GM20431 (cell line): ENCODE data around the gene SAA2.
"Not testable (repeated sequence)": the region's sequence is repeated elsewhere in the genome, so short reads cannot be mapped to it uniquely, and the experiment has no call there.

Experiments
- in situ Hi-C: fragments of 300-500 bp; cut with MseI, MboI; formaldehyde crosslinking; loops from one replicate; pipeline ENCODE4 v1.15.0; 2020; ENCODE audit warnings: low sequenced_read_pairs; ENCODE audit not compliant: unreplicated experiment

SAA2 gene

DNA sequence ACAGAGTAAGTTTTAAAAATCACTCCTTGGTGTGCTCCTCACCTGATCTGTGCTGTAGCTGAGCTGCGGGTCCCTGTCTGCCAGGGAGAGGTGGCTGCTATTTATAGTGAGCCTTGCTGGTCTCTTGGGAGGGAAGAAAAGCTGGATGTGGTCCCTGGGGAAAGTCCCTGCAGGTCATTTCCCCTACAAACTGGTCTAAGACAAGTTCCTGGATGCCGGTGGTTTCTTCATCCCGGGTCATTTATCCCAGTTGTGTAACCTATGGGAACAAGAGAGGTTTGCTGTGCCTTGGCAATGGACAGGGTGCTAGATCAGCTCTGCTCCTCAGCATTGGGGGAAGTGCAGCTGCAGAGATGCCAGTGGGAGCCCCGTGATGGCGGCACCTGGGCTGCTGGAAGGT lies at the start of gene SAA2:
Gene SAA2 (minus strand): TSS at position 108 of the 400 bp plus-strand sequence. CDS start 657 bp downstream, outside the sequence.
- in situ Hi-C loops: no loop called here

DNA sequence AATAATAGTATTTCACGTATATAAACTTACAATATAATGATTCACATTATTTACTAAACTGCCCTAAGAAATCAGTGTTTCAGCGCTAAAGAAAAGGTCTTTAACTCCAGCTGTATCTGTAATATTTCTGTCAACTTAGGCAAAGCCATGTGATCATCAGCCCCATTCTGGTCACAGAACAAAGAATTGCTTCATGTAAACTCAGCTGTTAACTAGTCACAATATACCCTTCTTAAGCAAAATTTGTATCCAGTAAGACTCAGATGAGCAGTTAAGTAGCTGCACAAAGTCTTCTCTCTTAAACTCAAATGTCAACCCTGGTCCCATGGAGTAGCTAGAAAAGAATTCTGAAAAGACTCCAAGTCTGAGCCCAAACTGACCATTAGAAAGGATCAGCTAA lies 46.8 kb upstream of the SAA2 start:
- in situ Hi-C loops: no loop called here

DNA sequence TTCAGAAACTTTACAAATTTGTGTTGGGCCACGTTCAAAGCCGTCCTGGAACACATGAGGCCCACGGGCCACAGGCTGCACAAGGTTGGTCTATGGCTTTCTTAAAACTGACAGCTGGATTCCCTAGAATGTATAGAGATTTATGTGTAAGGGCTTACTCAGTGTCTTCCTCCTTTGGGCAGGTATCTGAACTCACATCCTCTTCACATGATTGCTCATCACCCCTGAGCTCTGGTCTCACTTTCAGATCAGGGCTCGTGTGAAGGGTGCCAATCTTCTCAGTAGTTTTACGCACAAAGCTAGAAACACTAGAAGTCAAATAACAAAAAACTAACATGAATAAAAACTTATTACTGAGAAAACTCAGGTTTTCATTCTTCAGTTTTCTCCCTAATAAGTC lies 46.4 kb upstream of the SAA2 start:
- in situ Hi-C loops: no loop called here

DNA sequence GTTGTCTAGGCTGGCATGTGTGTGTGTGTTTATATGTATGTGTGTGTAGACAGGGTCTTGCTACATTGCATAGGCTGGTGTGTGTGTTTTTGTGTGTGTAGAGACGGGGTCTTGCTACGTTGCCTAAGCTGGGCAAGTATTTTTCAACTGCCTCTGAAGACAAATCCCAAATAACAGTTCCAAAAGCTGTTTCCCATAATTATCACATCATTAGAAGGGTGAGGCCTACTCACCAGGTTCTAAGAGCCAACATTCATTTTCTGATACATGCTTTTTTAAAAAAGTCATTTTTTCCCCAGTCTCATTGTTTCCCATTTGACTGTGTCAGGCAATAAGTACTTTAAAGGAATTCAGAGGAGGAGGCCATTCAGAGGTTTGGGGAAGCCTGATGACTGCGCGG lies 40.4 kb upstream of the SAA2 start:
- in situ Hi-C loops: no loop called here

DNA sequence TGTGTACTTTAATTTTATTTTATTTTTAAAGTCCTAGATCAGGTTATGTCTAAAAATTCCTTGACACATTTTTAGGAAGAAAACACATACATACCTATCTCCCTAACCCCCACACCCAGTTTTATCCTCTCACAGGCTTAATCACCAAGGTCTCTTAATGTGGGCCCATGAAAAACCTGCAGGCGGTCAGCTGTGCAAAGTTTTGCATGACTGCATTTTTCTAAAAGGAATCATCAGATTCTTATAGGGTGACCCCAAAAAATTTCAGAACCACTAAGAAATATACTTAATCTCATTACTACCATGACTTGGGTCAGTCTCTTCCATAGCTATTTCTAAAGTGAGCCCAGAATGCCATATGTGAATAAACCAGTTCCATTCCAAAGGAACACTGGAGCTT lies 37.4 kb upstream of the SAA2 start:
- in situ Hi-C loops: no loop called here

DNA sequence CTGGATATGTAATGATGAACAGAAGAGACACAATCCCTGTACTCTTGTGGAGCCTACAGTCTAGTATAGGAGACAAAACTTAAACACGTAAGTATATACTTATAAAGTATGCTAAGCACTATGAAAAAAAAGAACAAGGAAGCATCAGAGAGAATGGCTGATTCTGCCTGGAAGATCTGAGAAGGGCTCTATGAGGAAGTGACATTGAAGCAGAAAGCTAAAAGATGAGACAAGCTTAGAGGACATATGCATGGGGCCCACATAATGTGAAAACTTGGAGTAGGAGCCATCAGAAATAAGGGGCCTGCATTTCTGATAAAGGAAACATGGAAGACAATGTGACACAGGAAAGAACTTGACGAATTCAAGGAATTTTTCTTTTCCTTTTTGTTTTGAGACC lies 34.2 kb upstream of the SAA2 start:
- in situ Hi-C loops: no loop called here

DNA sequence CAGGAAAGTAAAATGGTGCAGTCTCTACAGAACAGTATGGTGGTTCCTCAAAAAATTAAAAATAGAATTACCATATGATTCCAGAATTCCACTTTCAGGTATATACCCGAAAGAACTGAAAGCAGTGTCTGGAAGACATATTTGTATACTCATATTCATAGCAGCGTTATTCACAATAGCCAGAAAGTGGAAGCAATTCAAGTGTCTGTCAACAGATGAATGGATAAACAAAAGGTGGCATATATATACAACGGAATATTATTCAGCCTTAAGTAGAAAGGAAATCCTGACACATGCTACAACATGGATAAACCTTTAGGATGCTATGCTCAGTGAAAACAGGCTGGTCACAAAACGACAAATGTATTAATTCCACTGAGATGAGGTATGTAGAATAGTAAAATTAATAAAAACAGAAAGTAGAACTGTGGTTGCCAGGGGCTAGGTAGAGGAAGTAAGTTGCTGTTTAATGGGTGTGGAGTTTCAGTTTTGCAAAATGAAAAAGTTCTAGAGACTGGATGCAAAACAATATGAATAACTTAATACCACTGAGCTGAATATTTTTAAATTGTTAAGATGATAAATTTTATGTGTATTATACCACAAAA lies 32.1 kb upstream of the SAA2 start:
- in situ Hi-C loops: no loop called here

DNA sequence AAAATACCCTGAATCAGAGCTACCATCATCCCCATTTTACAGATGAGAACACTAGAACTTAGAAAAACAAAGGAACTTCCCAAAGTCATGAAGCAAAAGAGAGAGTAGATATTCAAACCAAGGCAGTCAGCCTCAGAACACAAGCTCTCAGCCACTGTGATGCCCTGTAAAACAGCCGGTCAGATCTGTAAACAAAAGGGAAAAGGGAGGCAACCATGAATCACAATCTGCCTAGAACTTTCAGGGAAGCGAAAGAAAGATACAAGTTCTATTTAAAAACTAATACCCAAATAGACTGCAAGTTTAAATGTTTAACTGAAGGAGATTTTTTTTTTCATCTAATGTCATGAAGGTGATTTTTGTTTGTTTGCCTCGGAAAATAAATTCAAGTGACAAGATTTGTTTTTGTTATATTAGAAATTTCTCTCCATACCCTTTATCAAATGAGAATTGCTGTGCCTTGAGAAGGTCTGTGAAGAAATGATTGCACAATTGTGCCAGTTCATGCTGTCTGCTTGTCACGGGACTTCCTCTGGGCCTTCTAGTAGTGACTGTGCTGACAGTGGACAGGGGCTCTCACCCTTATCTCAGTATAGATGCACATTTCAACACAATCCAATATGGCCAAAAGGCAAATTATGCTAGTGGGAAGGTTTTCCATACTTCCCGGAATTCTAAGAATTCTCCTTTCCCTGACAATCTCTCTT lies 29.2 kb upstream of the SAA2 start:
- in situ Hi-C loops: no loop called here

DNA sequence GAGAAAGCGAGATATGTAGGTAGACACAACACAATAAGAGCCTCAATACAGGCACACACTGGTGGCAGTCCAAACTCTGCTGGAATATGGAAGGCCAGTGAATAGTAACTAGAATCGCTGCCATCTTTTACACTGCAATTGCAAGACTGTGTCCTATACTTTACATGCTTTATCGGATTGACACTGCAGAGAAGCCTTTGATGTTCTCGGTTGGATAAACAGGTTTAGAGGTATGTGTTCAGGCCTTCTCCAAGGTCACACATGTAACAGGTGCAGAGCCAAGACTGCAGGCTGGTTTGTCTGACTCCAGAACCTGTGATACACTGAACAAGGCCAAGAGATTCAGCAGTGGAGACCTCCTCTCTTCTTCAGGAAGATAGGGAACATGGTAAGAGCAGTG lies 22.7 kb upstream of the SAA2 start:
- in situ Hi-C loops: no loop called here

DNA sequence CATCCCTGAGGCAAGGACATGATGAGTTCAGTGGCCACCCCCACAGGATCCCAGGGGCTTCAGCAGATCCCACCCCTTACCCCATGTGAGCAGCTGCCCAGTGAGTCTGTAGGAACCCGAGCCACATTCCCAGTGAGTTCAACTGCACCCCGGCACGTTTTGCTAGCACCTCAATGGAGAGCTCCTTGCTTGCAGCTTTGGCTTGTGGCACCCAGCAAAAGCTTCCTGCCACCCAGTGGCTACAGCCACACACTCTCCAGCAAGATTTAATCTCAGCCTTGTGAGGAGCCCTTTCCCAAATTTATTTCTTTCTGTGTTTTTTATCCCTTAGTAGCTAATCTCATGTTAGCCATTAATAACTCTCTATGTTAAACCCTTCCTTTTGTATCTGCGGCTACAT lies 21.6 kb upstream of the SAA2 start:
- in situ Hi-C loops: no loop called here

DNA sequence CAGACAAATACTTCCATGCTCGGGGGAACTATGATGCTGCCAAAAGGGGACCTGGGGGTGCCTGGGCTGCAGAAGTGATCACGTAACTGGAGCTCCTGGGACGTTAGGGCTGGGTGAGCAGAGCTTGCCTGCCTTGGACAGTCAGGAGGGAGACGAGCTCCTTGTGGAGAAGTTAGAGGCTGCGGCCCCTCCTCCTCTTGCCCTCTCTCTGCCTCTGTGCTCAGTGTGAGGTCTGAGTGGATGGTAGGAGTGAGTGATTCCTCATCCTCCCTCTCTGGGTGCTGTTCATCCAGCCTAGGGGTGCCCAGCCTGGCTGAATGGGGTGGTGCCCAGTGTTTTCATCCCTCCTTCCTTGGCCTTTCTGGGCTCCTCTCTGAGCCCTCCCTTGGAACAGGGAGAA lies 20.8 kb upstream of the SAA2 start:
- in situ Hi-C loops: not testable (repeated sequence)

DNA sequence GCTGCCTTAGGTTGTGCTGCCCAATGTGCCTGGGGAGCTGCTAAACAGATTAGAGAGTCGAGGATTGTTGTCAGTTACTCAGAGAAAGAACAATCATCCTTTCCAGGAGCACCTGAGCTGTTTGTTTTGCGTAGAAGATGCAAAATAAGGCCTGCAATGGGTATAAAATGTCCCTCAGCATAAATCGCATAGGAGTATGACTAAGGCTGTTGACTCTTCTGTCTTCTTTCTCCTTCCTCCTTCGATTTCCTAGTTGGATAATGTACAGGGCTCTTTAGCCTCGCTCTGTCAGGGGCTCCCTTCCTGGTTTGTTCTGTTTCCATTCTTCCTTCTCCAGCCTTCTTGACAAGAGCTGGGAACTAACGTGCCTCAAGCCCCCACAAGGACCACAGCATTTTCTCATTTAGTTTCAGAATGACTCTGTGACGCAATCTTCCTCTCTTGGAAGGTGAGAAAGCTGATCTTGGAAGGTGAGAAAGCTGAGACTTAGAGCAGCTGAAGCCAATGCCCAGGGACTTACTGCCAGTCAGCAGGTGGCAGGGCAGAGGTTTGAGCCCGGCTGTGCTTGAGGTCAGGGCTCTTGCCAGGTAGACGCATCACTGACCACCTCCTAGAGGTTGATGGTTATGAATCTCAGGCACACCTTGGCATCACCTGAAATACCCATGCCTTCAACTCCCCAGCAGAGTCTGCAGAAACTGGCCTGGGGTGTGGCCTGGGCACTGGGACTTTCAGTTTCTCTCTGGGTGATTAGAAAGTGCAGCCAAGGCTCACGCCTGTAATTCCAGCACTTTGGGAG lies 19.1 kb upstream of the SAA2 start:
- in situ Hi-C loops: not testable (repeated sequence)

DNA sequence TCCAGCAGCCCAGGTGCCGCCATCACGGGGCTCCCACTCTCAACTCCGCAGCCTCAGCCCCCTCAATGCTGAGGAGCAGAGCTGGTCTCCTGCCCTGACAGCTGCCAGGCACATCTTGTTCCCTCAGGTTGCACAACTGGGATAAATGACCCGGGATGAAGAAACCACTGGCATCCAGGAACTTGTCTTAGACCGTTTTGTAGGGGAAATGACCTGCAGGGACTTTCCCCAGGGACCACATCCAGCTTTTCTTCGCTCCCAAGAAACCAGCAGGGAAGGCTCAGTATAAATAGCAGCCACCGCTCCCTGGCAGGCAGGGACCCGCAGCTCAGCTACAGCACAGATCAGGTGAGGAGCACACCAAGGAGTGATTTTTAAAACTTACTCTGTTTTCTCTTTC lies 17.5 kb upstream of the SAA2 start, which contains the start of gene SAA1:
Gene SAA1 (plus strand): TSS at position 316 of the 400 bp plus-strand sequence. CDS start 624 bp downstream, outside the sequence.
- in situ Hi-C loops: no loop called here

DNA sequence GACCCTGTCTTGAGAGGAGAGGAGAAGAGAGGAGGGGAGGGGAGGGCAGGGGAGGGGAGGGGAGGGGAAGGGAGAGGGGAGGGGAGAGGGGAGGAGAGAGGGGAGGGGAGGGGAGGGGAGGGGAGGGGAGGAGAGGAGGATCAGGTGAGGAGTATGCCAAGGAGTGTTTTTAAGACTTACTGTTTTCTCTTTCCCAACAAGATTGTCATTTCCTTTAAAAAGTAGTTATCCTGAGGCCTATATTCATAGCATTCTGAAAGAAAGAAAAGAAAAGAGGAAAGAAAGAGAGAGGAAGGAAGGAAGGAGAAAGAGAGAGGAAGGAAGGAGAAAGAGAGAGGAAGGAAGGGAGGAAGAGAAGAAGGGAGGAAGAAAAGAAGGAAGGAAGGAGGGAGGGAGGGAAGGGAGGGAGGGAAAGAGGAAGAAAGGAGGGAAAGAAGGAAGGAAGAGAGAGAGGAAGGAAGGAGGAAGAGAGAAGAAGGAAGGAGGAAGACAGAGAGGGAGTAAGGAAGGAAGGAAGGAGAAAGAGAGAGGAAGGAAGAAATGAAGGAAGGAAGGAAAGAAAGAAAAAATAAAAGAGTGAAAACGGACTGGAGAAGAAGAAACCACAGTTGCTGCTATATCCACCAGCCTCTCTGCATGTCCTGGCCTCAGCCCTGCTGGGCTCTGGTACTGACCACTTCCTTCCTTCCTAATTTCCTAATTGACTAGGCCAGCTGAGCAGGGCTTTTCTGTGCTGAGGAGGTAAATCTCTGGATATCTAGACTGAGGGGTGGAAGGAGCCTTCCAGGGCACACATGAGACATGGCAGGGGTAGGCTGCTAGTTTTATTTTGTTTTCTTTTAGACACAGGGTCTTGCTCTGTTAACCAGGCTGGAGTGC lies 16.4 kb upstream of the SAA2 start:
- in situ Hi-C loops: no loop called here

DNA sequence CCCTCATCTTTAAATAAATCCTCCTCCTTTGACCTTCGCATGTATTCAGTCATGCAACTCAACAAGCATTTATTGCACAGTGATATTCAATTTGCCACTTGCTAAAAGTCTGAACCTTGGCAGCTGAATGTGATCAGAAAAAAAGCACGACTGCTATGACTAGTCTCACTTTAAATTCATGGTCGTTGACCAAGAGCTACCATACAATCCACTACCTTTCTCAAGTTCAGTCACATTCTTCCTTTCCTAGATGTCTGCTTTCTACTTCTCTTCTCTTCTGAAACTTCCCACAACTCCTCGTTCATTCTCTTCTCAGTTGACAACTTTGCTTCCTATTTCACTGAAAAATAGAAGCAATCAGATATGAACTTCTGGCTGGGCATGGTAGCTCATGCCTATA lies 15.6 kb upstream of the SAA2 start:
- in situ Hi-C loops: no loop called here

DNA sequence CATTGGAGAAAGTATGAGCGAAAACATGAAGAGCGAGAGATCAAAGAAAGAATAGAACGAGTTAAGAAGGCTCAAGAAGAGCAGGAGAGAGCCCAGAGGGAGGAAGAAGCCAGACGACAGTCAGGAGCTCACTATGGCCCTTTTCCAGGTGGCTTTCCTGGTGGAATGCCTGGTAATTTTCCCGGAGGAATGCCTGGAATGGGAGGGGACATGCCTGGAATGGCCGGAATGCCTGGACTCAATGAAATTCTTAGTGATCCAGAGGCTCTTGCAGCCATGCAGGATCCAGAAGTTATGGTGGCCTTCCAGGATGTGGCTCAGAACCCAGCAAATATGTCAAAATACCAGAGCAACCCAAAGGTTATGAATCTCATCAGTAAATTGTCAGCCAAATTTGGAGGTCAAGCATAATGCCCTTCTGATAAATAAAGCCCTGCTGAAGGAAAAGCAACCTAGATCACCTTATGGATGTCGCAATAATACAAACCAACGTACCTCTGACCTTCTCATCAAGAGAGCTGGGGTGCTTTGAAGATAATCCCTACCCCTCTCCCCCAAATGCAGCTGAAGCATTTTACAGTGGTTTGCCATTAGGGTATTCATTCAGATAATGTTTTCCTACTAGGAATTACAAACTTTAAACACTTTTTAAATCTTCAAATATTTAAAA lies 14.3 kb upstream of the SAA2 start:
- in situ Hi-C loops: not testable (repeated sequence)

DNA sequence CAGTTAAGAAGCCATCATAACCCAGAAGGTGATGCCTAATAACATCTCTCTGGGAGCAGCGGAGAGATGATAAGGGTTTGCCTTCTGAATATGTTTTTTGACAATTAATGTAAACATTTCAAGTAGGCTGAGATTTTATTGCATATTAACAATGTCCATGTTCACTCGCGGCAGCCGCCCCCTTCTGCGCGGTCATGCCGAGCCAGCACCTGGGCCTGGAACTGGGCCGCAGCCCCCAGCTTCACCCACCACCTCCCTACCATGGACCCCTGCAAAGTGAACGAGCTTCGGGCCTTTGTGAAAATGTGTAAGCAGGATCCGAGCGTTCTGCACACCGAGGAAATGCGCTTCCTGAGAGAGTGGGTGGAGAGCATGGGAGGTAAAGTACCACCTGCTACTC lies 13.3 kb upstream of the SAA2 start:
- in situ Hi-C loops: no loop called here

DNA sequence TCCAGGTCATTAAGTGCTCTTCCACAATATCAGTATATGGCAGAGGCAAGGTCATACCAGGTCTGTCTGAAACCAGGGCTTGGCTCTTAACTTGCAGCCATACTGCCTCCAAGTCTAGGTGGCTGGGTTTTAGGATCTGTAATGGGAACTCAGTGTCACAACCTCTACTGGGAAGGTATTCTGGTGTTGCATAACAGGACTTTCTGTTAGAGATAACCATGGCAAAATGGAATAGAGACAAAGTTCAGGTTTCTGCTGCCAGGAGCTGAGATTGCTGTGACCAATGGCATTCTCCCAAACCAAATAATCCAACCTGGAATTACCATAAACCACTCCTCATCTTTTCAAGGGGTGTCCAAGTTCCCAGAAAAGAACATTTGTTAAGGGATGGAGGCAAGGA lies 10.8 kb upstream of the SAA2 start:
- in situ Hi-C loops: no loop called here

DNA sequence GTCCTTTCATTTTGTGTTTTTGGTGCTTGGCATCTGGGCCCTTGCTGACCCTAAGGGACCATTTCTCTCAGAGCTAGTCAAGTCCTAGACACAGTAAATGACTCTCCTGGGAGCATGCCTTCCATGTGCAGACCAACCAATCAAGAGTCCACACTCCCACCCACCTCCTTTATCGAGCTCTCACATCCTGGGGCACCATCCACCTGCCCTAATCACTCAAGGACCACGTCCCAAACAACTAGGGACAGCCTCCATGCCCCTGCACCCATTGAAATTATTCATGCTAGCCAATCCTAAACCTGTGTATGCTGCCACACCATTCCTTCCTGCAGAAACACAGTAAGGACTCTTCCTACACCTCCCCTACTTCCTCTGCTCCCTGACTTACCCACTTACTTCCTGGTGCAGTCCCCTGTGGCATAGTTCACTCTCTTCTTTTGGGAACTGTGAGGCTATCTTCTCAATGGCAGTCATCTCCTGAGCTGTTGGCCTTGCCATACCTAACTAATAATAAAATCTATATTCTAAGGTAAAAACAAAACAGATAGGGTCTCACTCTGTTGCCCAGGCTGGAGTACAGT lies 6.4 kb upstream of the SAA2 start:
- in situ Hi-C loops: no loop called here
